ENCODE data around the gene C1orf167. TPM values are rescaled to one million over a fixed set of nuclear protein-coding genes. Genes with fewer than 3 reads are reported as not detected.

Gene C1orf167
- total RNA-seq, 2 donors from 2014 or later, result not detected

GRCh38 chr1:11731691-11732283, 30.2 kb upstream of the C1orf167 start:
- intact Hi-C loops (cut with DNase I, micrococcal nuclease), result no loop called here
- ATAC-seq, result no peak
- DNase-seq, result peak; percentile 45 to 70

- intact Hi-C loops (cut with DNase I, micrococcal nuclease), result no loop called here
- DNase-seq (no peak), ATAC-seq (no peak)
Observed at GRCh38 chr1:11733306-11733705, 28.7 kb upstream of the C1orf167 start.

- no peak for DNase-seq
- intact Hi-C loops (cut with DNase I, micrococcal nuclease), result no loop called here
- no peak for ATAC-seq
Observed at GRCh38 chr1:11735531-11735853, 26.5 kb upstream of the C1orf167 start.

- peak; percentile 94 for ATAC-seq
- intact Hi-C loops (cut with DNase I, micrococcal nuclease), result no loop called here
- DNase-seq, result peak; percentile 96 to 99
Observed at GRCh38 chr1:11735854-11736745, 25.9 kb upstream of the C1orf167 start, which contains the start of gene AGTRAP. AGTRAP (plus strand) TSS chr1:11736136; CDS start chr1:11736209, 73 bp downstream.

- intact Hi-C loops (cut with DNase I, micrococcal nuclease), result no loop called here
- ATAC-seq (peak; percentile 40), DNase-seq (peak in 1 of 2 donors; percentile 56)
Observed at GRCh38 chr1:11736746-11737639, 25.0 kb upstream of the C1orf167 start.

GRCh38 chr1:11738096-11738495, 23.9 kb upstream of the C1orf167 start:
- intact Hi-C loops (cut with DNase I, micrococcal nuclease), result no loop called here
- DNase-seq (no peak), ATAC-seq (no peak)

- intact Hi-C loops (cut with DNase I, micrococcal nuclease), result no loop called here
- no peak for ATAC-seq
Observed at GRCh38 chr1:11738783-11739182, 23.2 kb upstream of the C1orf167 start.

GRCh38 chr1:11740258-11741192, 21.5 kb upstream of the C1orf167 start:
- no peak for DNase-seq
- ATAC-seq, result no peak
- intact Hi-C loops (cut with DNase I, micrococcal nuclease), result no loop called here

More at GRCh38 chr1:11738783-11739182, 23.2 kb upstream of the C1orf167 start:
- no peak for DNase-seq

GRCh38 chr1:11741482-11741881, 20.5 kb upstream of the C1orf167 start:
- intact Hi-C loops (cut with DNase I, micrococcal nuclease), result no loop called here
- no peak for DNase-seq
- no peak for ATAC-seq

- DNase-seq (no peak), ATAC-seq (no peak)
- intact Hi-C loops (cut with DNase I, micrococcal nuclease), result no loop called here
Observed at GRCh38 chr1:11741919-11742558, 20.0 kb upstream of the C1orf167 start.

GRCh38 chr1:11744287-11744686, 17.7 kb upstream of the C1orf167 start:
- DNase-seq (no peak), ATAC-seq (no peak)
- intact Hi-C loops (cut with DNase I, micrococcal nuclease), result no loop called here

GRCh38 chr1:11746092-11746491, 15.9 kb upstream of the C1orf167 start:
- DNase-seq, result no peak
- intact Hi-C loops (cut with DNase I, micrococcal nuclease), result no loop called here

GRCh38 chr1:11746795-11747487, 15.1 kb upstream of the C1orf167 start:
- ATAC-seq, result no peak
- intact Hi-C loops (cut with DNase I, micrococcal nuclease), result no loop called here
- no peak for DNase-seq

More at GRCh38 chr1:11746092-11746491, 15.9 kb upstream of the C1orf167 start:
- ATAC-seq, result no peak

GRCh38 chr1:11748294-11749202, 13.4 kb upstream of the C1orf167 start:
- DNase-seq (no peak), ATAC-seq (no peak)
- intact Hi-C loops (cut with DNase I, micrococcal nuclease), result no loop called here

- intact Hi-C loops (cut with DNase I, micrococcal nuclease), result no loop called here
- peak in 1 of 2 donors; percentile 67 for DNase-seq
- peak; percentile 97 for ATAC-seq
Observed at GRCh38 chr1:11749203-11749689, 12.7 kb upstream of the C1orf167 start.

GRCh38 chr1:11749996-11750395, 12.0 kb upstream of the C1orf167 start:
- ATAC-seq, result no peak
- intact Hi-C loops (cut with DNase I, micrococcal nuclease), result no loop called here
- DNase-seq, result no peak

All from left colon (tissue), 2 donors.